Left ventricle myocardium inferior (tissue), 1 donor: ENCODE results near the gene LDLRAD4. TPM values are rescaled to one million over a fixed set of nuclear protein-coding genes. Genes with fewer than 3 reads are reported as not detected.
"Not testable (repeated sequence)": the region's sequence is repeated elsewhere in the genome, so short reads cannot be mapped to it uniquely, and the experiment has no call there.

Experiments used
- DNase-seq: peaks from one replicate; pipeline ENCODE4 v3.0.0-alpha.2; 2020
- H3K27ac ChIP-seq: fragments of 200-600 bp; replicated peaks from 2 replicates; pipeline ENCODE4 v1.8.0; 2021
- H3K27me3 ChIP-seq: fragments of 200-600 bp; 2 replicates; pipeline ENCODE4 v1.8.0; 2021; ENCODE audit warnings: low read depth
- H3K36me3 ChIP-seq: fragments of 200-600 bp; 2 replicates; pipeline ENCODE4 v1.8.0; 2021
- H3K4me1 ChIP-seq: fragments of 200-600 bp; 2 replicates; pipeline ENCODE4 v1.8.0; 2021
- H3K4me3 ChIP-seq: fragments of 200-600 bp; 2 replicates; pipeline ENCODE4 v1.8.0; 2021; ENCODE audit warnings: mild to moderate bottlenecking, moderate library complexity
- H3K9me3 ChIP-seq: fragments of 200-600 bp; replicated peaks from 2 replicates; pipeline ENCODE4 v1.8.0; 2021
- intact Hi-C: fragments of 100-400 bp; cut with micrococcal nuclease; formaldehyde crosslinking; loops from one replicate; pipeline ENCODE4 v1.11.0; 2022
- total RNA-seq: library from RNA; stranded (reverse); fragmentation: NEBNext Ultra II Directional; extraction: Animal tissue kit (Norgen Biotek cat#: 25700); gene quantifications from one replicate; pipeline ENCODE4 v1.2.1, GENCODE V29; 2021
- TF ChIP-seq, protein P1 (sequence below): fragments of 200-600 bp; IDR thresholded peaks from 2 replicates; pipeline ENCODE4 v1.8.0; 2021; ENCODE audit warnings: antibody characterized with exemption, mild to moderate bottlenecking, borderline replicate concordance
- donor health status: DM: no; HTN: yes; CAD: no; lungs with severe emphysema.

LDLRAD4 gene
- total RNA-seq, 1 donor from 2014 or later = 43.3 TPM

DNA sequence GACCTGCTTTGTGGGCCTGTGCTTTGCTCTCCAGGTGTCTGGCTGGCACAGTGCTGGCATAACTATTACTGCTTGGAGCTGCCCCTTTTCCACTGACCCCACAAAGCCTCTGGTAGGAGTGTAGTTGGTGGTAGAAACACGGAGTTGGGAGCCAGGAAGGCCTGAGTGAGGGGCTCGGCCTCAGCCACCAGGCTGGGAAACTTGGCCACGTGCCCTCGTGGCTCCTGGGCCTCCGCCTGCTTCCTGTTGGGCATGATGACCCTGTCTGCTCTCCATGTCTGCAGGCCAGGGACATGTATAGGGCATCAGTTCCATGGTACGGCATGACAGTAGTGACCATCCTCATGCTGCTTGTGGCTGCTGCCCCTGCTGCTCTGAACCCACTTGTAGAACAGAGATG is 266.6 kb downstream of the LDLRAD4 start:
- intact Hi-C loops = no loop called here
- H3K36me3 ChIP-seq = no peaks in the 10 kb centered on the region
- DNase-seq = no peak
- no peak overlapping the region for H3K27ac ChIP-seq
- no peaks in the 10 kb centered on the region for H3K27me3 ChIP-seq
- TF ChIP-seq, protein P1, sequence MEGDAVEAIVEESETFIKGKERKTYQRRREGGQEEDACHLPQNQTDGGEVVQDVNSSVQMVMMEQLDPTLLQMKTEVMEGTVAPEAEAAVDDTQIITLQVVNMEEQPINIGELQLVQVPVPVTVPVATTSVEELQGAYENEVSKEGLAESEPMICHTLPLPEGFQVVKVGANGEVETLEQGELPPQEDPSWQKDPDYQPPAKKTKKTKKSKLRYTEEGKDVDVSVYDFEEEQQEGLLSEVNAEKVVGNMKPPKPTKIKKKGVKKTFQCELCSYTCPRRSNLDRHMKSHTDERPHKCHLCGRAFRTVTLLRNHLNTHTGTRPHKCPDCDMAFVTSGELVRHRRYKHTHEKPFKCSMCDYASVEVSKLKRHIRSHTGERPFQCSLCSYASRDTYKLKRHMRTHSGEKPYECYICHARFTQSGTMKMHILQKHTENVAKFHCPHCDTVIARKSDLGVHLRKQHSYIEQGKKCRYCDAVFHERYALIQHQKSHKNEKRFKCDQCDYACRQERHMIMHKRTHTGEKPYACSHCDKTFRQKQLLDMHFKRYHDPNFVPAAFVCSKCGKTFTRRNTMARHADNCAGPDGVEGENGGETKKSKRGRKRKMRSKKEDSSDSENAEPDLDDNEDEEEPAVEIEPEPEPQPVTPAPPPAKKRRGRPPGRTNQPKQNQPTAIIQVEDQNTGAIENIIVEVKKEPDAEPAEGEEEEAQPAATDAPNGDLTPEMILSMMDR = no peak
- H3K4me1 ChIP-seq = peaks cover 7% of the 10 kb centered on the region
- H3K4me3 ChIP-seq = no peak overlapping the region
- no peaks in the 10 kb centered on the region for H3K9me3 ChIP-seq

DNA sequence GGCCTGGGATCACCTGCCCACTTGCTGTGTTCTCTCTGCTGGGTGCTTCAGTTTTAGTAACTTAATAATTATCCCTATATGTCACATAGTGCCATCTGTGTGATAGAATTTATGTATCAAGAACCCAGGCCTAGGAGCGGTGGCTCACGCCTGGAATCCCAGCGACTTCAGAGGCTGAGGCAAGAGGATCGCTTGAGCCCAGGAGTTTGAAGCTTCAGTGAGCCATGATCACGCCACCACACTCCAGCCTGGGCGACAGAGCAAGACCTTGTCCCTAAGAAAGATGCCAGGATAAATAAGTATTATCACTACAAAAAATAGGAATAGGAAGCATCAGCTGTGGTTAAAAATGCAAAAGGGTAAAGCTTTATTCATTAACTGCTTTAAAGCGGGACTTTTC is 267.0 kb downstream of the LDLRAD4 start:
- no peak overlapping the region for H3K27ac ChIP-seq
- TF ChIP-seq, protein P1 = no peak
- DNase-seq = no peak

DNA sequence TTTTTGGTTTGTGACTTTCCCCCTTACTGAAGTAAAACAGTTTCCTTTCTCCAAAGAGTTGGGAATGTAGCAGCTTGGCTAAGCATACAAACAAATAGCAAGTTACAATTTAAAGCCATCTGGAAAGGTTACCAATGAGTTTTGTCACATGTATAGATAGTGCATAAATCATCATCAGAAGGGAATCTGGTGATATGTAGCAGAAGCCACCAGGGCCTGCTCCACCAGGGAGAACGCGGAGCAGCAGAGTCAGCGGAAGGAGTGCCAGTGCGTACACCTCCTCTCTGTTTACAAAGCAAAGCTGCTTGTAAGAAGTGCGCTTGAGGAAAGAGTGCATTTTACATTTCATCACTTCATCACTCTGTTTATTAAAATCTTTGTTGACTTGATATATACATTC is 267.7 kb downstream of the LDLRAD4 start:
- no peak for DNase-seq
- Histone ChIP-seq H3K36me3 (no peaks in the 10 kb centered on the region), H3K4me3 (no peak overlapping the region), H3K9me3 (no peaks in the 10 kb centered on the region), H3K27ac (no peak overlapping the region), H3K4me1 (no peaks in the 10 kb centered on the region), H3K27me3 (no peaks in the 10 kb centered on the region)
- intact Hi-C loops = no loop called here
- TF ChIP-seq, protein P1 = no peak

More for the DNA sequence above, 267.0 kb downstream of the LDLRAD4 start:
- peaks cover 6% of the 10 kb centered on the region for H3K4me1 ChIP-seq
- no peaks in the 10 kb centered on the region for H3K9me3 ChIP-seq
- intact Hi-C loops = no loop called here
- H3K4me3 ChIP-seq = no peak overlapping the region
- no peaks in the 10 kb centered on the region for H3K27me3 ChIP-seq
- no peaks in the 10 kb centered on the region for H3K36me3 ChIP-seq

DNA sequence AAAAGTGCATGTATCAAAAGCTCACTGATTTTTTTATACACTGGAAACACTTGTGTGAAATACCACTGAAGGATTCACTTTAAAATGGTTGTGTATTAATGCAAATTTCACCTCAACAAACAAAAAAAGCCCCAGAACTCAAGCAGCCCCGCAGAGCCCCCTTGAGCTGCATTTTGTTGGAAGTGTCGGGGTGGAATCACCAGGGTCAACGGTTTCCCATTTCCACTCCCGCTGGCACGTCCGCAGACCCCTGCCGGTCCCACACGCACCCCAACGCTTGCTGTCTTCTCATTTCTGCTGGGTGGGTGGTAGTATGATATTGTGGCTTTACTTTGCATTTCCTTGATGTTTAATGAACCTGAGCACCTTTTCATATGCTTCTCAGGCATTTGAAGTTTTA is 268.1 kb downstream of the LDLRAD4 start:
- Histone ChIP-seq H3K27ac (no peak overlapping the region), H3K27me3 (no peaks in the 10 kb centered on the region), H3K36me3 (no peaks in the 10 kb centered on the region), H3K4me1 (no peaks in the 10 kb centered on the region), H3K4me3 (no peak overlapping the region), H3K9me3 (no peaks in the 10 kb centered on the region)
- TF ChIP-seq, protein P1 = no peak
- intact Hi-C loops = no loop called here
- no peak for DNase-seq

DNA sequence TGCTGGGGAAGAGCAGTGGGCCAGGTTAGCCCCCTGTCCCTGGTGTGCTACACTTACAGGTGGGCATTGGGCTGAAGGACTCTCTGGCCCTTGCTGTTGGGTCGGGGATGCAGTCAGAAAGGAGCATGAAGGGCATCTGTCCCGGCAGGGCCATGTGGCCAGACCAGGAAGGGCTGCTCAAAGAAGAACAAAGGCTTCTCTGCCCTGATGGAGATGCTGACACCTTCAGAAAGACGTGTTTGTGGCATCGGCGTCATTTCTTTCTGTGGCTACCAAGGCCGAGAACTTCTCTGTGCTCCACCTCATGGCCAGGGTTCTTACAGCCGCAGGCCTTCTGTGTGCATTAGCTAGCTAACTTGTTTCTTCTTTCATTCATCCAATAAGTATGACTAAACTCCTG is 268.7 kb downstream of the LDLRAD4 start:
- no peak overlapping the region for H3K4me3 ChIP-seq
- TF ChIP-seq, protein P1 = no peak
- H3K4me1 ChIP-seq = no peaks in the 10 kb centered on the region
- no peaks in the 10 kb centered on the region for H3K27me3 ChIP-seq
- H3K9me3 ChIP-seq = no peaks in the 10 kb centered on the region
- DNase-seq = no peak
- H3K27ac ChIP-seq = no peak overlapping the region
- no peaks in the 10 kb centered on the region for H3K36me3 ChIP-seq
- intact Hi-C loops = no loop called here

DNA sequence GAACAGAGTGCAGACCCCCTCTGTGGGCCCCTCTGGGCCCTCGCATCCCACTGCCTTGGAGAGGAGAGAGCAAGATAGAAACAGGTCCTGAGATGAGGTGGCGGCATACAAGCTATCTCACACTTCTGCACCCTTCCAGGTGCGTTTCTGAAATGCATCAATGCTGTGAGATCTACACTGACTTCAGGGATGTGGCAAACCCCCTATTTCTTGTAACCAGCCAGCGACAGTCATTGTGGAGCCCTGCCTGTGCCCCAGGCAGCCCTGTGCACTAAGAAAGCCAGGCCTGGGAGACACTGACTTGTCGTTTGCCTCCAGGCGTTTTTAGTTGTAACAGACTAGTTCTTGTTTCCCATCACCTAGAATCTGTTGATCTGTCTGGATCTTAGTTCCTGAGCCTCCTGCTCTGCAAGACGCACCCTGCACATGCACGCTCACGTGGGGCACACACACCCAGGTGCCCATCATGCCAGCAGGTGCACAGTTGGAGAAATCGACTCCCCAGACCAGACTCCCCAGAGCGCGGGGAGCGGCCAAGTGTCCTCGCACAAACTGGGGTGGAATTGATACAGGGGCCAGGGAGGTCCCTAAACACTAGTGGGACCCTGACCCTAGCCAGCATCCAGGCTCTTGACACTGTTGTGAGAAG is 269.8 kb downstream of the LDLRAD4 start:
- Histone ChIP-seq H3K4me3 (no peak overlapping the region), H3K9me3 (no peaks in the 10 kb centered on the region), H3K27me3 (no peaks in the 10 kb centered on the region), H3K36me3 (no peaks in the 10 kb centered on the region), H3K27ac (no peak overlapping the region), H3K4me1 (no peaks in the 10 kb centered on the region)
- TF ChIP-seq, protein P1 = no peak
- DNase-seq = no peak
- intact Hi-C loops = no loop called here

DNA sequence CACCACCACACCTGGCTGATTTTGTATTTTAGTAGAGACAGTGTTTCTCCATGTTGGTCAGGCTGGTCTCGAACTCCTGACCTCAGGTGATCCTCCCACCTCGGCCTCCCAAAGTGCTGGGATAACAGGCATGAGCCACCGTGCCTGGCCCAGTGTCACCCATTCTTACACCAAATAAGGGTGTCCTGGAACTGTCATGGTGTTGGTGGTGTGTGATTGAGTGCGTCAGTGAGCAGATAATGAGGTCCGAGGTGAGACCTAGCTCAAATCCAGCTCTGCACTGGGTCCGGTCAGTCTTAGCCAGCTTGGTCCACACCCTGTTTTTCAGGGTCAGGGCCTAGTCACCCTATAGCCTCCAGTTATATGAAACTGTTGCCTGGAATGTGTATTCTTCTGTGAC is 270.7 kb downstream of the LDLRAD4 start:
- H3K4me1 ChIP-seq, H3K9me3 ChIP-seq, intact Hi-C loops: not testable (repeated sequence)

More for the DNA sequence above, 270.7 kb downstream of the LDLRAD4 start:
- DNase-seq, H3K36me3 ChIP-seq, H3K27me3 ChIP-seq, H3K27ac ChIP-seq, H3K4me3 ChIP-seq: not testable (repeated sequence)
